K562 (cell line): Measurements from ENCODE around the gene CNOT10. TPM values are rescaled to one million over a fixed set of nuclear protein-coding genes. Genes with fewer than 3 reads are reported as not detected.

ENCODE experiments used
- CBFA2T2 ChIP-seq: fragments of 450-650 bp; conservative IDR thresholded peaks from 2 replicates; pipeline ENCODE4 v1.6.1; 2017; ENCODE audit warnings: mild to moderate bottlenecking
- CHD1 ChIP-seq: fragments of 200-600 bp; sonication (generic); IDR thresholded peaks from one replicate; pipeline ENCODE4 v1.6.1; 2012; ENCODE audit warnings: mild to moderate bottlenecking, moderate library complexity, low read length, inconsistent platforms
- DNMT1 ChIP-seq: fragments of 450-650 bp; IDR thresholded peaks from 2 replicates; pipeline ENCODE4 v1.6.1; 2016; ENCODE audit warnings: antibody characterized with exemption, mild to moderate bottlenecking
- HES1 ChIP-seq: fragments of 450-650 bp; IDR thresholded peaks from 2 replicates; pipeline ENCODE4 v1.6.1; 2016; ENCODE audit warnings: low read depth, mild to moderate bottlenecking, moderate library complexity
- HEY1 ChIP-seq: fragments of 250-450 bp; sonication (Bioruptor Pico); IDR thresholded peaks from 2 replicates; pipeline ENCODE4 v1.5.0; 2020; ENCODE audit warnings: mild to moderate bottlenecking, moderate library complexity, borderline replicate concordance
- HMG20B ChIP-seq: fragments of 250-450 bp; sonication (Bioruptor Pico); IDR thresholded peaks from 2 replicates; pipeline ENCODE4 v1.5.0; 2021; ENCODE audit warnings: mild to moderate bottlenecking
- KLF16 ChIP-seq: IDR thresholded peaks from 2 replicates; pipeline ENCODE4 v1.6.1; 2016; ENCODE audit warnings: antibody characterized with exemption
- MTA2 ChIP-seq: fragments of 450-650 bp; IDR thresholded peaks from 2 replicates; pipeline ENCODE4 v1.6.1; 2016; ENCODE audit warnings: low read depth
- NCOA1 ChIP-seq: fragments of 450-650 bp; IDR thresholded peaks from 2 replicates; pipeline ENCODE4 v1.6.1; 2016; ENCODE audit warnings: low read depth
- NCOA4 ChIP-seq: fragments of 450-650 bp; IDR thresholded peaks from 2 replicates; pipeline ENCODE4 v1.6.1; 2018; ENCODE audit warnings: mild to moderate bottlenecking; ENCODE audit not compliant: partially characterized antibody
- NEUROD1 ChIP-seq: fragments of 150-350 bp; IDR thresholded peaks from 2 replicates; pipeline ENCODE4 v1.6.1; 2014; ENCODE audit warnings: borderline replicate concordance, low read length, low read depth; ENCODE audit not compliant: partially characterized antibody
- NR4A1 ChIP-seq, 2 experiments: fragments of 250-450 bp in 1 of 2; fragments of 450-650 bp in 1 of 2; sonication (Bioruptor Pico) in 1 of 2; IDR thresholded peaks; 2 replicates each; pipeline versions ENCODE4 v1.4.0 to v1.6.1; 2016 to 2020; ENCODE audit warnings: mild to moderate bottlenecking in 2 of 2, missing compliant biosample characterization in 1 of 2, missing genetic modification characterization in 1 of 2, moderate library complexity in 1 of 2
- POLR2AphosphoS5 ChIP-seq: IDR thresholded peaks from 2 replicates; pipeline ENCODE4 v1.6.1; 2011; ENCODE audit warnings: mild to moderate bottlenecking, low read depth, low read length, moderate library complexity; ENCODE audit not compliant: control insufficient read depth, insufficient read depth
- PTTG1 ChIP-seq: fragments of 450-650 bp; IDR thresholded peaks from 2 replicates; pipeline ENCODE4 v1.6.1; 2016; ENCODE audit warnings: low read depth, mild to moderate bottlenecking, missing genetic modification characterization, missing compliant biosample characterization
- RBM39 ChIP-seq: fragments of 200-400 bp; formaldehyde crosslinking; optimal IDR thresholded peaks from 2 replicates; pipeline ENCODE3; 2018; ENCODE audit warnings: low read depth, low read length
- SLC30A9 ChIP-seq: fragments of 250-450 bp; sonication (Bioruptor Pico); IDR thresholded peaks from 2 replicates; pipeline ENCODE4 v1.8.0; 2022; ENCODE audit warnings: mild to moderate bottlenecking, moderate library complexity
- TAF7 ChIP-seq: fragments of 450-650 bp; IDR thresholded peaks from 2 replicates; pipeline ENCODE4 v1.6.1; 2016; ENCODE audit warnings: missing genetic modification characterization, missing compliant biosample characterization
- TEAD1 ChIP-seq, 2 experiments: fragments of 450-650 bp in 1 of 2; sonication (generic) in 1 of 2; formaldehyde crosslinking; IDR thresholded peaks; 2 replicates each; pipeline versions ENCODE4 v1.4.0 to v1.8.0; 2020 to 2022; ENCODE audit warnings: mild to moderate bottlenecking in 2 of 2, missing genetic modification reagents in 1 of 2
- TOE1 ChIP-seq, 2 experiments: fragments of 450-650 bp in 1 of 2; sonication (generic) in 1 of 2; formaldehyde crosslinking in 1 of 2; IDR thresholded peaks; 2 replicates each; pipeline versions ENCODE4 v1.7.1 to v1.8.0; 2016 to 2022; ENCODE audit warnings: borderline replicate concordance in 2 of 2, mild to moderate bottlenecking in 2 of 2, antibody characterized with exemption in 1 of 2, inconsistent platforms in 1 of 2, low read depth in 1 of 2, missing genetic modification reagents in 1 of 2, moderate library complexity in 1 of 2
- ZFP30 ChIP-seq: fragments of 250-450 bp; sonication (Bioruptor Pico); IDR thresholded peaks from 2 replicates; pipeline ENCODE4 v1.8.0; 2022; ENCODE audit warnings: moderate library complexity, mild to moderate bottlenecking, inconsistent platforms, borderline replicate concordance
- ZMIZ1 ChIP-seq, 2 experiments: fragments of 150-350 bp in 1 of 2; IDR thresholded peaks; 2 replicates each; pipeline ENCODE4 v1.6.1; 2012 to 2016; ENCODE audit warnings: low read depth in 2 of 2, low read length in 2 of 2, mild to moderate bottlenecking in 1 of 2, moderate library complexity in 1 of 2
- ZNF507 ChIP-seq: conservative IDR thresholded peaks from 2 replicates; pipeline ENCODE4 v1.6.1; 2017; ENCODE audit warnings: missing genetic modification characterization, missing compliant biosample characterization
- ZNF75A ChIP-seq: fragments of 450-650 bp; formaldehyde crosslinking; IDR thresholded peaks from 2 replicates; pipeline ENCODE4 v1.4.0; 2020; ENCODE audit warnings: mild to moderate bottlenecking
- polyA plus RNA-seq, 8 experiments: library from polyadenylated mRNA; depleted of rRNA in 4 of 8; stranded (reverse) in 5 of 8; unstranded in 3 of 8; fragments of >200 nt; fragmentation: Nextera tagmentation in 2 of 8; fragmentation: Illumina TruSeq in 1 of 8; extraction: Ambion mirVana in 2 of 8; extraction: Trizol in 1 of 8; gene quantifications; 2 replicates each; pipeline versions ENCODE4 v1.2.1 to v1.2.3, GENCODE V29; 2011 to 2014; ENCODE audit warnings: inconsistent platforms in 1 of 8, missing spikeins in 1 of 8
- total RNA-seq, 7 experiments: library from RNA; depleted of rRNA in 6 of 7; stranded (reverse); fragments of >200 nt in 6 of 7; fragmentation: Illumina TruSeq in 2 of 7; extraction: Trizol in 2 of 7; gene quantifications; 2 replicates each; pipeline versions ENCODE4 v1.2.1 to v1.2.3, GENCODE V29; 2011 to 2021; ENCODE audit warnings: low replicate concordance in 1 of 7
- TF ChIP-seq, protein P1 (sequence below): fragments of 250-450 bp; sonication (Bioruptor Pico); IDR thresholded peaks from 2 replicates; pipeline ENCODE4 v1.5.0; 2021

Gene CNOT10
- total and polyA plus RNA-seq, 9 of the 15 experiments (the other 6 are each of a cell fraction or from before 2014, with no cell fraction given) = 35.7 to 114 (median 81.9) TPM

DNA sequence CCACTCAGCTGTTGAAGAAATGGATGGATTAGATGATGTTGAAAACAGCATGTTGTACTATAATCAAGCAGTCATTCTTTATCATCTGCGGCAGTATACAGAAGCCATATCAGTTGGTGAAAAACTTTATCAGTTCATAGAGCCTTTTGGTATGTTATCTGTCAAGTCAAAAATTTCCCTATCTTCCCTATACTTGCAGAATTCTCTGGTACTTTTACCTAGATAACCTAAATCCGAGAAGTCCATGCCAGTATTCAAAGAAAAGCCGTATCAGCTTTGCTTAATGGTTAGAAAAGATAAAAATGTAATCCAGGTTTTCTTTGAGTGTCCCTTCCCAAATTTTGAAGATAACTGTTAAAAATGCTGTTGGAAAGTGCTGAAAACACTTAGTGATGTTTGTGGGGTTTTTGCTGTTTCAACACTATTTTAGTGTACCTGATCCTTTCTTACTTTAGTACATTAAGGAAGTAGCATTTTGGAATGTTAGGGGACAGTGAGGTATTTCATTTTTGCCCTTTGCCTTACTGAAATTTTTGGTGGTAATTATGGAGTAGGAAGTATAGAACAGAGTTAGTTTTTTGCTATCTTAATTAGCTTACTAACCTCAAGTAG, 23.8 kb downstream of the CNOT10 start (continued):
- TF ChIP-seq ZFP30 (CRISPR knock-in tag) = no peak
- no peak; the same call in 1 of the 2 replicates for TF ChIP-seq HES1
- TF ChIP-seq HMG20B (CRISPR knock-in tag) = no peak
- no peak for TF ChIP-seq CHD1
- no peak for TF ChIP-seq DNMT1
- TF ChIP-seq HEY1 (CRISPR knock-in tag) = 0 out of 2 replicates have a peak, but pooled peaks have one; percentile 69
- TF ChIP-seq NEUROD1 = no peak
- peak; percentile 80; the same call in 1 of the 2 replicates for TF ChIP-seq KLF16
- no peak for TF ChIP-seq SLC30A9 (CRISPR knock-in tag)
- no peak for TF ChIP-seq RBM39
- TF ChIP-seq NCOA1 = peak; percentile 56; the same call in 1 of the 2 replicates
- no peak for TF ChIP-seq TOE1 (IDR thresholded peaks at IDR 0.05; ENCODE audit: borderline replicate concordance)
- no peak for TF ChIP-seq TOE1 (CRISPR knock-in tag; IDR thresholded peaks at IDR 0.05; ENCODE audit: borderline replicate concordance, low read depth)
- TF ChIP-seq, protein P1, sequence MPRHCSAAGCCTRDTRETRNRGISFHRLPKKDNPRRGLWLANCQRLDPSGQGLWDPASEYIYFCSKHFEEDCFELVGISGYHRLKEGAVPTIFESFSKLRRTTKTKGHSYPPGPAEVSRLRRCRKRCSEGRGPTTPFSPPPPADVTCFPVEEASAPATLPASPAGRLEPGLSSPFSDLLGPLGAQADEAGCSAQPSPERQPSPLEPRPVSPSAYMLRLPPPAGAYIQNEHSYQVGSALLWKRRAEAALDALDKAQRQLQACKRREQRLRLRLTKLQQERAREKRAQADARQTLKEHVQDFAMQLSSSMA (CRISPR knock-in tag) = no peak
- TF ChIP-seq ZNF75A = no peak
- TF ChIP-seq TEAD1 (CRISPR knock-in tag; IDR thresholded peaks at IDR 0.05) = peak in 1 of 2 experiments; percentile 92; a peak in 2 of 4 replicates
- peak; percentile 51 for TF ChIP-seq NCOA4
- peak; percentile 63 for TF ChIP-seq POLR2AphosphoS5
- no peak for TF ChIP-seq NR4A1 (CRISPR knock-in tag; IDR thresholded peaks at IDR 0.05)
- no peak for TF ChIP-seq NR4A1 (tag; IDR thresholded peaks at IDR 0.05)
- no peak for TF ChIP-seq ZNF507 (tag)
- no peak for TF ChIP-seq TAF7 (tag)
- 0 out of 4 replicates have a peak, but pooled peaks of 1 of the 2 experiments have one; percentile 37 for TF ChIP-seq ZMIZ1 (IDR thresholded peaks at IDR 0.05; ENCODE audit: low read depth in 2 of 2, low read length in 2 of 2)
- peak; percentile 90 for TF ChIP-seq MTA2
- TF ChIP-seq PTTG1 = no peak
- TF ChIP-seq CBFA2T2 = peak; percentile 95
